Activated gamma-delta T cell (primary cell): ENCODE results near the gene TECRL.

Source experiments
- DNase-seq: peaks from one replicate; lab custom pipeline; 2025; lab: John Stamatoyannopoulos, UW
- total RNA-seq, 2 donors: gene quantifications; one replicate each; lab custom pipeline; 2026; lab: John Stamatoyannopoulos, UW

Gene TECRL
- 0 reads per million in 2 donors for total RNA-seq

- DNase-seq = no peak
Measured at GRCh38 chr4:64409300-64409699, at the start of gene TECRL. Gene TECRL (minus strand): TSS chr4:64409450. CDS start chr4:64409351, 99 bp downstream.

GRCh38 chr4:64432674-64433073 lies 23.4 kb upstream of the TECRL start:
- DNase-seq = no peak

GRCh38 chr4:64430933-64431332 lies 21.7 kb upstream of the TECRL start:
- no peak for DNase-seq

GRCh38 chr4:64417974-64418373 lies 8.7 kb upstream of the TECRL start:
- DNase-seq = no peak

- DNase-seq = no peak
Measured at GRCh38 chr4:64407000-64407399, 2.2 kb downstream of the TECRL start.

GRCh38 chr4:64405761-64406160 lies 3.5 kb downstream of the TECRL start:
- no peak for DNase-seq

GRCh38 chr4:64402684-64403083 lies 6.6 kb downstream of the TECRL start:
- no peak for DNase-seq

- DNase-seq = no peak
Measured at GRCh38 chr4:64399313-64400109, 9.7 kb downstream of the TECRL start.

- no peak for DNase-seq
Measured at GRCh38 chr4:64394469-64394868, 14.8 kb downstream of the TECRL start.

- DNase-seq = no peak
Measured at GRCh38 chr4:64388252-64388651, 21.0 kb downstream of the TECRL start.

GRCh38 chr4:64385220-64385619 lies 24.0 kb downstream of the TECRL start:
- no peak for DNase-seq

GRCh38 chr4:64384237-64385203 lies 24.7 kb downstream of the TECRL start:
- DNase-seq = no peak

GRCh38 chr4:64368741-64369140 lies 40.5 kb downstream of the TECRL start:
- no peak for DNase-seq

- no peak for DNase-seq
Measured at GRCh38 chr4:64361399-64361740, 47.9 kb downstream of the TECRL start.

GRCh38 chr4:64360664-64361398 lies 48.4 kb downstream of the TECRL start:
- DNase-seq = no peak

GRCh38 chr4:64359489-64359888 lies 49.8 kb downstream of the TECRL start:
- DNase-seq = no peak

- no peak for DNase-seq
Measured at GRCh38 chr4:64353904-64354303, 55.3 kb downstream of the TECRL start.

- DNase-seq = no peak
Measured at GRCh38 chr4:64341711-64342110, 67.5 kb downstream of the TECRL start.

GRCh38 chr4:64340218-64341110 lies 68.8 kb downstream of the TECRL start:
- DNase-seq = no peak

GRCh38 chr4:64334964-64335363 lies 74.3 kb downstream of the TECRL start:
- no peak for DNase-seq

- DNase-seq = no peak
Measured at GRCh38 chr4:64330143-64330542, 79.1 kb downstream of the TECRL start.
